NCI-H526 treated with DMSO at 0.1 percent for 48 hours (cell line): ENCODE data around the gene ITPK1.
"Not testable (repeated sequence)": the region's sequence is repeated elsewhere in the genome, so short reads cannot be mapped to it uniquely, and the experiment has no call there.

Source experiments
- DNase-seq: peaks from one replicate; lab custom pipeline; 2025; lab: John Stamatoyannopoulos, UW

ITPK1 gene

GRCh38 chr14:93084402-93084801, 31.3 kb downstream of the ITPK1 start:
- no peak for DNase-seq

- no peak for DNase-seq
Measured at GRCh38 chr14:93083917-93084316, 31.8 kb downstream of the ITPK1 start.

- DNase-seq = no peak
Measured at GRCh38 chr14:93082576-93083001, 33.1 kb downstream of the ITPK1 start.

- DNase-seq = no peak
Measured at GRCh38 chr14:93081876-93082570, 33.7 kb downstream of the ITPK1 start.

- no peak for DNase-seq
Measured at GRCh38 chr14:93079865-93080403, 35.8 kb downstream of the ITPK1 start.

- no peak for DNase-seq
Measured at GRCh38 chr14:93079321-93079720, 36.4 kb downstream of the ITPK1 start.

GRCh38 chr14:93078870-93079269, 36.9 kb downstream of the ITPK1 start:
- DNase-seq = no peak

GRCh38 chr14:93076755-93077154, 39.0 kb downstream of the ITPK1 start:
- DNase-seq = no peak

- DNase-seq = no peak
Measured at GRCh38 chr14:93075891-93076290, 39.8 kb downstream of the ITPK1 start.

GRCh38 chr14:93073910-93074769, 41.6 kb downstream of the ITPK1 start:
- DNase-seq = no peak

GRCh38 chr14:93073358-93073707, 42.4 kb downstream of the ITPK1 start:
- DNase-seq = no peak

- no peak for DNase-seq
Measured at GRCh38 chr14:93072659-93073357, 42.9 kb downstream of the ITPK1 start.

- no peak for DNase-seq
Measured at GRCh38 chr14:93068711-93069110, 47.0 kb downstream of the ITPK1 start.

GRCh38 chr14:93067088-93067487, 48.6 kb downstream of the ITPK1 start:
- no peak for DNase-seq

GRCh38 chr14:93065272-93065730, 50.4 kb downstream of the ITPK1 start:
- DNase-seq = no peak

GRCh38 chr14:93064411-93065271, 51.1 kb downstream of the ITPK1 start:
- no peak for DNase-seq

GRCh38 chr14:93063393-93063792, 52.3 kb downstream of the ITPK1 start:
- no peak for DNase-seq

- DNase-seq = no peak
Measured at GRCh38 chr14:93062890-93063289, 52.8 kb downstream of the ITPK1 start.

- DNase-seq = not testable (repeated sequence)
Measured at GRCh38 chr14:93062013-93062412, 53.7 kb downstream of the ITPK1 start.

GRCh38 chr14:93061380-93062012, 54.2 kb downstream of the ITPK1 start:
- no peak for DNase-seq

- no peak for DNase-seq
Measured at GRCh38 chr14:93060841-93061240, 54.9 kb downstream of the ITPK1 start.
